Naive thymus-derived CD8-positive, alpha-beta T cell (primary cell): ENCODE data around the gene COBL. TPM values are rescaled to one million over a fixed set of nuclear protein-coding genes. Genes with fewer than 3 reads are reported as not detected.

ENCODE experiments used
- ATAC-seq, 2 donors: fragments of 150-1000 bp; cut with Tn5 transposase in 1 of 2; sonication (Bioruptor Pico), chemical (Tn5 transposase) in 1 of 2; 1 replicate in 1 of 2; 2 replicates in 1 of 2; pipeline ENCODE4 v1.10.0; 2021; ENCODE audit warnings: mild to moderate bottlenecking in 2 of 2, moderate library complexity in 2 of 2
- POLR2A ChIA-PET: fragments of 350-600 bp; sonication (Branson Sonifier 250); formaldehyde crosslinking; loops from one replicate; lab custom pipeline; 2021; ENCODE audit warnings: antibody characterized with exemption; lab: Charles Lee
- DNase-seq, 10 donors: peaks; one replicate each; pipeline versions ENCODE4 v3.0.0 to v3.0.0-alpha.2; 2020 to 2022
- H3K27ac Mint-ChIP-seq, 10 donors: one replicate each; pipeline ENCODE4 v1.8.0; 2020 to 2022; ENCODE audit warnings: mild to moderate bottlenecking in 10 of 10, mixed read lengths in 10 of 10, moderate library complexity in 4 of 10, inconsistent platforms in 1 of 10
- H3K27me3 Mint-ChIP-seq, 5 donors: one replicate each; pipeline ENCODE4 v1.8.0; 2021 to 2022; ENCODE audit warnings: mixed read lengths in 5 of 5
- H3K36me3 Mint-ChIP-seq, 3 donors: one replicate each; pipeline ENCODE4 v1.8.0; 2020 to 2022; ENCODE audit warnings: mixed read lengths in 3 of 3, mild to moderate bottlenecking in 2 of 3, inconsistent platforms in 1 of 3
- H3K4me1 Mint-ChIP-seq, 4 donors: one replicate each; pipeline ENCODE4 v1.8.0; 2021 to 2022; ENCODE audit warnings: mixed read lengths in 4 of 4
- H3K4me3 Mint-ChIP-seq, 10 donors: one replicate each; pipeline ENCODE4 v1.8.0; 2020 to 2022; ENCODE audit warnings: mild to moderate bottlenecking in 10 of 10, mixed read lengths in 10 of 10, moderate library complexity in 6 of 10, inconsistent platforms in 1 of 10
- H3K9me3 Mint-ChIP-seq, 9 donors: one replicate each; pipeline ENCODE4 v1.8.0; 2020 to 2022; ENCODE audit warnings: mixed read lengths in 9 of 9, mild to moderate bottlenecking in 3 of 9, inconsistent platforms in 1 of 9, moderate library complexity in 1 of 9
- polyA plus RNA-seq, 3 donors: library from polyadenylated mRNA; unstranded; fragments of 300-500 nt; fragmentation: Illumina TruSeq; gene quantifications; one replicate each; pipeline ENCODE4 v1.2.3, GENCODE V29; 2021
- total RNA-seq, 8 experiments: library from RNA in 2 of 8; stranded (reverse) in 2 of 8; gene quantifications; one replicate each; pipeline ENCODE4 v1.2.3 and lab custom pipeline; 2021 to 2026

The COBL gene
- total and polyA plus RNA-seq, 5 experiments from 2014 or later, result not detected

GRCh38 chr7:51043461-51043860 is 273.1 kb downstream of the COBL start:
- Mint-ChIP-seq H3K27me3 (peaks cover 0 to 4% (median 0%) of the 10 kb centered on the region in 5 donors), H3K36me3 (no peaks in the 10 kb centered on the region), H3K9me3 (no peaks in the 10 kb centered on the region), H3K4me3 (no peak overlapping the region), H3K27ac (no peak overlapping the region), H3K4me1 (no peaks in the 10 kb centered on the region)
- POLR2A ChIA-PET, result no interaction called here
- ATAC-seq, result no peak
- DNase-seq, result no peak

- POLR2A ChIA-PET, result no interaction called here
- no peak overlapping the region for H3K27ac Mint-ChIP-seq
- H3K36me3 Mint-ChIP-seq, result no peaks in the 10 kb centered on the region
- ATAC-seq (no peak), DNase-seq (no peak)
- H3K27me3 Mint-ChIP-seq, result peaks cover 0 to 5% (median 0%) of the 10 kb centered on the region in 5 donors
- H3K4me3 Mint-ChIP-seq, result no peak overlapping the region
- no peaks in the 10 kb centered on the region for H3K4me1 Mint-ChIP-seq
- H3K9me3 Mint-ChIP-seq, result peaks cover 0 to 2% (median 0%) of the 10 kb centered on the region in 9 donors
Observed at GRCh38 chr7:51040787-51041186, 275.8 kb downstream of the COBL start.

GRCh38 chr7:51038573-51038972 is 278.0 kb downstream of the COBL start:
- ATAC-seq (no peak), DNase-seq (no peak)
- Mint-ChIP-seq H3K27me3 (peaks cover 0 to 5% (median 0%) of the 10 kb centered on the region in 5 donors), H3K36me3 (no peaks in the 10 kb centered on the region), H3K27ac (no peak overlapping the region), H3K9me3 (peaks cover 0 to 2% (median 0%) of the 10 kb centered on the region in 9 donors), H3K4me1 (no peaks in the 10 kb centered on the region), H3K4me3 (no peak overlapping the region)
- POLR2A ChIA-PET, result interaction anchor here (0.6 kb wide), 1 partner anchor 73 kb away, joined by 4 read pairs; no protein-coding TSS in a partner anchor

- Mint-ChIP-seq H3K36me3 (no peaks in the 10 kb centered on the region), H3K27ac (no peak overlapping the region), H3K9me3 (peaks cover 0 to 2% (median 0%) of the 10 kb centered on the region in 9 donors), H3K27me3 (peaks cover 0 to 5% (median 0%) of the 10 kb centered on the region in 5 donors), H3K4me1 (no peaks in the 10 kb centered on the region), H3K4me3 (no peak overlapping the region)
- no peak for DNase-seq
- no peak for ATAC-seq
- POLR2A ChIA-PET, result no interaction called here
Observed at GRCh38 chr7:51035716-51036115, 280.9 kb downstream of the COBL start.

DNA sequence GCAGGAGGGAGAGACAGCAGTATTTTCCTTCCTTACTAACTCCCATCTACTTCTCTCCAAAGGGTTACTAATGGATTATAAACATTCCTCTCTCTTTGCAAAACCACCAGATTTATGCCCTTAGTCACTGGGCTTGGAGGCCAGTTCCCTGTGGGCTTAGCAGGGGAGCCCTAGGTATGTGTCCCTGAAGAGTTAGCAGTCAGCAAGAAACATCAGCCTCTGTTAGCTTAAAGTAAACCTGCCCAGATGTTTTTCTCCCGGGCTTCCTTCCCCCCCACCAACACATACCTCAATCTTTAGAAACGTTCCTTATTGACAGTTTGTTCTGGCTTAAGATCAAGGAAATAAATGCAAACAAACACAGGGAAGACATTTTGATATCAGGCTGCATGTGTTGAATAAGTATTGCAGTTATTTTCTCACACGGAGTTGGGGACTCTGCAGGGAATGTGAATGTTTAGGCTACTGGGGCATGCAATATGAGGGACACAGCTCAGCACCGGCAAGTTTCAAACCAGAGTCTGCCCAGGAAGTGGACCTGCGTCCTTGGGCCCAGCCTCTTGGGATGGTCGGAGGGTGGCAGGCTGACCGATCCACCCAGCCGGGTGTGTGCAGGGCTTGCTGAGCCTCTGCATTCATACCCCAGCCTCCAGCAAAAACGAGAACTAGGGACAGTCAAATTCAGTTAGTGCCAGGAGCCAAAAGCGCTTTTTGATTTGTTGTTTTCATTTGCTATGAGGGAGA is 281.9 kb downstream of the COBL start:
- no peaks in the 10 kb centered on the region for H3K4me1 Mint-ChIP-seq
- peaks cover 0 to 5% (median 0%) of the 10 kb centered on the region in 5 donors for H3K27me3 Mint-ChIP-seq
- no peaks in the 10 kb centered on the region for H3K36me3 Mint-ChIP-seq
- H3K9me3 Mint-ChIP-seq, result peaks cover 0 to 2% (median 0%) of the 10 kb centered on the region in 9 donors
- no peak overlapping the region for H3K27ac Mint-ChIP-seq
- ATAC-seq, result no peak
- POLR2A ChIA-PET, result no interaction called here
- DNase-seq, result no peak
- H3K4me3 Mint-ChIP-seq, result no peak overlapping the region

GRCh38 chr7:51033727-51034520 is 282.7 kb downstream of the COBL start:
- Mint-ChIP-seq H3K9me3 (peaks cover 0 to 2% (median 0%) of the 10 kb centered on the region in 9 donors), H3K4me3 (no peak overlapping the region), H3K27ac (no peak overlapping the region), H3K4me1 (no peaks in the 10 kb centered on the region), H3K36me3 (no peaks in the 10 kb centered on the region), H3K27me3 (peaks cover 0 to 5% (median 0%) of the 10 kb centered on the region in 5 donors)
- DNase-seq, result no peak
- no peak for ATAC-seq
- POLR2A ChIA-PET, result no interaction called here

GRCh38 chr7:51031791-51032515 is 284.7 kb downstream of the COBL start:
- Mint-ChIP-seq H3K36me3 (no peaks in the 10 kb centered on the region), H3K4me1 (no peaks in the 10 kb centered on the region), H3K4me3 (no peak overlapping the region), H3K9me3 (peaks cover 0 to 2% (median 0%) of the 10 kb centered on the region in 9 donors), H3K27ac (no peak overlapping the region), H3K27me3 (no peaks in the 10 kb centered on the region)
- no peak for ATAC-seq
- POLR2A ChIA-PET, result no interaction called here
- no peak for DNase-seq

DNA sequence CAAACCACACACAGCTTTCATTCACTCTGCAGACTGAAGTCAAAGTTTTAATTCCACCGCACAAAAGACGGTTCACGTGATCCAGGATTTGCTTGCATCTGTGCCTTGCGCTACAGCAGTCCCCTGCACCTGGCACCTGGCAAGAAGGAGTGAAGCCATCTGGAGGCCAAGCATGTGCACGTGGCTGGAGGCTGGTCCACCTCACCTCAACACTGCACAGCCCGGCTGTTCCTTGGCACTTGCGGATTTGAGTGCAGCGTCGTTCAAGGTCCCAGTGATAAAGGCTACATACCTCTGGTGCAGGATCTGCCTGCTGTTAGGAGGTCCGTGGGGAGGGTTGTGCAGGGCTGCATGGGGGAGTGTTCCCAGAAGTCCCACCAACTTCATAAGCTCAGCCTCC is 285.4 kb downstream of the COBL start:
- H3K4me1 Mint-ChIP-seq, result no peaks in the 10 kb centered on the region
- H3K27ac Mint-ChIP-seq, result no peak overlapping the region
- ATAC-seq (no peak), DNase-seq (no peak)
- no peaks in the 10 kb centered on the region for H3K27me3 Mint-ChIP-seq
- no peak overlapping the region for H3K4me3 Mint-ChIP-seq
- no peaks in the 10 kb centered on the region for H3K9me3 Mint-ChIP-seq
- H3K36me3 Mint-ChIP-seq, result no peaks in the 10 kb centered on the region
- POLR2A ChIA-PET, result no interaction called here

DNA sequence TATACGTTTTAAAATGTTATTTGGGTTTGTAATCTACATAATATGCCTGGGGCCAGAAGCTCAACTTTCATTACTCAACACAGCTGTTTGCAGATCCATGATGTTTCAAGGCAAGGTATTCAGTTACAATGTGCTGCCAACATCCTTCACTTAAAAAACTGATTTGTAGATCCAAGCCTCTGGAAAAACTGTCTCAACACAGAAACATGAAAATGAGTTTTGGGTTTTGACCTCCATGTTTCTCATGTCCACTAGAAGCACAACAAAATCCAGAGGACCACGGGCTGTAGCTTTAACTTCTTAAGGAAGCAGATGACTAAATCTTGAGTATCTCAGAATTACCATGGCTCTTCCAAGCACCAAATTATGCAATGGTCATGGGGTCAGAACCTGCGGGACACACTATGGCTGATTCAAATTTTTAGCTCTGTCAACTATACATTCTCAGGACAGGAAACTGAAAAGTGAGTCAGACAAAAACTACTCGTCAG is 286.9 kb downstream of the COBL start:
- no peaks in the 10 kb centered on the region for H3K27me3 Mint-ChIP-seq
- ATAC-seq, result no peak
- no peak overlapping the region for H3K4me3 Mint-ChIP-seq
- no peaks in the 10 kb centered on the region for H3K9me3 Mint-ChIP-seq
- POLR2A ChIA-PET, result no interaction called here
- H3K27ac Mint-ChIP-seq, result no peak overlapping the region
- no peaks in the 10 kb centered on the region for H3K4me1 Mint-ChIP-seq
- H3K36me3 Mint-ChIP-seq, result no peaks in the 10 kb centered on the region
- DNase-seq, result no peak

GRCh38 chr7:51029131-51029530 is 287.5 kb downstream of the COBL start:
- Mint-ChIP-seq H3K4me1 (no peaks in the 10 kb centered on the region), H3K27me3 (no peaks in the 10 kb centered on the region), H3K36me3 (no peaks in the 10 kb centered on the region), H3K4me3 (no peak overlapping the region), H3K27ac (no peak overlapping the region), H3K9me3 (no peaks in the 10 kb centered on the region)
- POLR2A ChIA-PET, result no interaction called here
- ATAC-seq, result no peak
- no peak for DNase-seq

DNA sequence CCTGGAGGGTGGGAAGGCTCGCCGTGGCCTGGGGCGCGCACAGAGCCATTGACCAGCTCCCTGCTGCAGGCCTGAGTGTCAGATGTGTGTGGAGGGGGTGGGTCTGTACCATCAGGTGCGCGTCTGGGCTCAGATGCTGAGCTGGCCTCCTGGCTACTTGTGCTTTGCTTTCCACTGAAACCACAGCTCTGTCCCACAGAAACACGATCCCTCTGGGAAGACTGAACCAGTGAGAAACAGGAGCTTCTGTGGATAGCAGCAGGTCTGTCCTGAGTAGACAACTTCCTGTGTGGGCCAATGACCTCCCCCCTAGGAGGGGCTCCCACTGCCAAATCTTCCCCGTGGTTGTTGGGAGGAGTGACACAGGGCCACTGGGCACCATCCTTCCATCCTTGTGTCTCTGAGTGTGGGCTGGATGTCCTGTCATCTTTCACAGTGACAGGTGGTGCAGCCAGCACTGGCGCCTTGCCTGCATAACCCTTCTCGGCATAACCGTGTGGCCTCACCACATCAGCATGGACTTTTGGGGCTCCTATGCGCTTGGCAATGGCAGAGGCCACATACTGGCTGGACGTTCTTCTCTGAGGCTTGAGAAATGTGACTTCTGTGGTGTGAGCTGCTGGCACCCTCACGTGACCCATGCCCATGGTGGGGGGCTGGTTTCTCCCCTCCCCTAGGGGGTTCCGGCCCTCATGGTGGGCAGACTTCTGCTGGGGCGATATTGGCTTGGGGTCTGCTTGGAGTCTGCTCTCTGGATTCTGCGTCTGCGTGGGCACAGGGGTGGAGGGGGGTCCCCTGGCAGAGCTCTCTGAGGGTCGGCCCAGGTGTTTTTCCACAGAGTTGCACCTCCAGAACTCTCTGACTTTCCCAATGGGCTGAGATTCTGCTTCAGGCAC is 288.4 kb downstream of the COBL start:
- H3K9me3 Mint-ChIP-seq, result no peaks in the 10 kb centered on the region
- DNase-seq (no peak), ATAC-seq (no peak)
- no peaks in the 10 kb centered on the region for H3K36me3 Mint-ChIP-seq
- no peak overlapping the region for H3K27ac Mint-ChIP-seq
- POLR2A ChIA-PET, result no interaction called here
- no peaks in the 10 kb centered on the region for H3K4me1 Mint-ChIP-seq
- no peak overlapping the region for H3K4me3 Mint-ChIP-seq
- H3K27me3 Mint-ChIP-seq, result no peaks in the 10 kb centered on the region
